ENCODE results near the gene NPEPL1.
"Not testable (repeated sequence)": the region's sequence is repeated elsewhere in the genome, so short reads cannot be mapped to it uniquely, and the experiment has no call there.

NPEPL1 gene

GRCh38 chr20:58692579-58693225, at the start of gene NPEPL1:
TSS of gene NPEPL1 (plus strand) at chr20:58692800. CDS start at chr20:58692901, 101 bp downstream.
- no peak for DNase-seq

GRCh38 chr20:58642896-58643295, 49.7 kb upstream of the NPEPL1 start:
- not testable (repeated sequence) for DNase-seq

GRCh38 chr20:58645412-58645968, 47.1 kb upstream of the NPEPL1 start:
- no peak for DNase-seq

- no peak for DNase-seq
Measured at GRCh38 chr20:58646257-58646656, 46.3 kb upstream of the NPEPL1 start.

GRCh38 chr20:58646703-58647102, 45.9 kb upstream of the NPEPL1 start:
- DNase-seq, result no peak

GRCh38 chr20:58647162-58647795, 45.3 kb upstream of the NPEPL1 start:
- no peak for DNase-seq

GRCh38 chr20:58647796-58648501, 44.7 kb upstream of the NPEPL1 start:
- no peak for DNase-seq

- DNase-seq, result not testable (repeated sequence)
Measured at GRCh38 chr20:58648502-58648825, 44.1 kb upstream of the NPEPL1 start.

GRCh38 chr20:58649288-58650180, 43.1 kb upstream of the NPEPL1 start:
- DNase-seq, result no peak

GRCh38 chr20:58650181-58650775, 42.3 kb upstream of the NPEPL1 start:
- no peak for DNase-seq

- peak; percentile 74 for DNase-seq
Measured at GRCh38 chr20:58650776-58651558, 41.6 kb upstream of the NPEPL1 start, which contains the start of gene STX16. TSS of gene STX16 (plus strand) at chr20:58651283. CDS start at chr20:58652007, 724 bp downstream.

- DNase-seq, result peak; percentile 42
Measured at GRCh38 chr20:58651559-58651945, 41.0 kb upstream of the NPEPL1 start.

GRCh38 chr20:58651946-58652605, 40.5 kb upstream of the NPEPL1 start:
- no peak for DNase-seq

GRCh38 chr20:58652606-58653294, 39.9 kb upstream of the NPEPL1 start:
- DNase-seq, result no peak

- no peak for DNase-seq
Measured at GRCh38 chr20:58654337-58654736, 38.3 kb upstream of the NPEPL1 start.

GRCh38 chr20:58655328-58656107, 37.1 kb upstream of the NPEPL1 start:
- DNase-seq, result no peak

GRCh38 chr20:58656831-58657230, 35.8 kb upstream of the NPEPL1 start:
- no peak for DNase-seq

GRCh38 chr20:58657262-58657661, 35.3 kb upstream of the NPEPL1 start:
- DNase-seq, result no peak

- DNase-seq, result no peak
Measured at GRCh38 chr20:58657986-58658385, 34.6 kb upstream of the NPEPL1 start.
